Subcutaneous adipose tissue (tissue), 4 donors: ENCODE data around the gene CLK3. TPM values are rescaled to one million over a fixed set of nuclear protein-coding genes. Genes with fewer than 3 reads are reported as not detected.

Experiments used
- CTCF ChIP-seq: fragments of 450-650 bp; IDR thresholded peaks from one replicate; pipeline ENCODE4 v1.5.1; 2016; ENCODE audit warnings: low read depth, mild to moderate bottlenecking, control low read depth, antibody characterized with exemption, moderate library complexity
- total RNA-seq, 4 donors: library from RNA; depleted of rRNA; stranded (reverse); fragments of >200 nt; gene quantifications; one replicate each; pipeline ENCODE4 v1.1.0, GENCODE V29; 2016

CLK3 gene
- total RNA-seq, 4 donors from 2014 or later: 53.6 to 159 (median 103) TPM

- no peak for TF ChIP-seq CTCF
Observed at GRCh38 chr15:74593122-74593521, 22.5 kb upstream of the CLK3 start.

GRCh38 chr15:74594455-74594854, 21.2 kb upstream of the CLK3 start:
- no peak for TF ChIP-seq CTCF

DNA sequence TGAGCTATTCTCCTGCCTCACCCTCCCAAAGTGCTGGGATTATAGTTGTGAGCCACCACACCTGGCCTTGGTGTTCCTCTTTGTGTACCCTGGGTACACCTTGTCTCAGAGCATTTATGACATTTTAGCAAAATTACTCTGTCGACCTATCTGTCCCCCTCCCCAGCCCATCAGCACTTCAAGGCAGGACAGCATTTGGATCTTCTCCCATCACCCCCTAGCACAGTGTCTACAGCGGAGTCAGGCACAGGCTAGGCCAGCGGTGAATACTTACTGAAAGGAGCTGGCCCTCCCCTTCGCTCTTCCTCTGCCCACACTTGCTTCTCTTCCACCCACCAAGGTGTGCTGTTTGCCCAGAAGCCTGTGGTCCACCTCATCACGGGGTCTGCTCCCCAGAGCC, 20.4 kb upstream of the CLK3 start:
- no peak for TF ChIP-seq CTCF

GRCh38 chr15:74598126-74598842, 17.4 kb upstream of the CLK3 start:
- TF ChIP-seq CTCF: no peak

- no peak for TF ChIP-seq CTCF
Observed at GRCh38 chr15:74599156-74599555, 16.5 kb upstream of the CLK3 start.

GRCh38 chr15:74603026-74603788, 12.4 kb upstream of the CLK3 start:
- no peak for TF ChIP-seq CTCF
